Ishikawa (cell line): ENCODE results near the gene CAND1.

Experiments
- CREB1 ChIP-seq: IDR thresholded peaks from 2 replicates; pipeline ENCODE4 v1.6.1; 2012; ENCODE audit warnings: low read depth
- EGR1 ChIP-seq: IDR thresholded peaks from 2 replicates; pipeline ENCODE4 v1.6.1; 2012
- EP300 ChIP-seq: IDR thresholded peaks from 2 replicates; pipeline ENCODE4 v1.6.1; 2012; ENCODE audit warnings: borderline replicate concordance
- RAD21 ChIP-seq: IDR thresholded peaks from 2 replicates; pipeline ENCODE4 v1.6.1; 2012; ENCODE audit warnings: low read depth
- TAF1 ChIP-seq: IDR thresholded peaks from 2 replicates; pipeline ENCODE4 v1.6.1; 2012; ENCODE audit warnings: low read depth, mild to moderate bottlenecking
- TF ChIP-seq, protein P1 (sequence below): IDR thresholded peaks from 2 replicates; pipeline ENCODE4 v1.6.1; 2012
- TF ChIP-seq, protein P2 (sequence below): IDR thresholded peaks from 2 replicates; pipeline ENCODE4 v1.6.1; 2012; ENCODE audit warnings: low read depth, mild to moderate bottlenecking

DNA sequence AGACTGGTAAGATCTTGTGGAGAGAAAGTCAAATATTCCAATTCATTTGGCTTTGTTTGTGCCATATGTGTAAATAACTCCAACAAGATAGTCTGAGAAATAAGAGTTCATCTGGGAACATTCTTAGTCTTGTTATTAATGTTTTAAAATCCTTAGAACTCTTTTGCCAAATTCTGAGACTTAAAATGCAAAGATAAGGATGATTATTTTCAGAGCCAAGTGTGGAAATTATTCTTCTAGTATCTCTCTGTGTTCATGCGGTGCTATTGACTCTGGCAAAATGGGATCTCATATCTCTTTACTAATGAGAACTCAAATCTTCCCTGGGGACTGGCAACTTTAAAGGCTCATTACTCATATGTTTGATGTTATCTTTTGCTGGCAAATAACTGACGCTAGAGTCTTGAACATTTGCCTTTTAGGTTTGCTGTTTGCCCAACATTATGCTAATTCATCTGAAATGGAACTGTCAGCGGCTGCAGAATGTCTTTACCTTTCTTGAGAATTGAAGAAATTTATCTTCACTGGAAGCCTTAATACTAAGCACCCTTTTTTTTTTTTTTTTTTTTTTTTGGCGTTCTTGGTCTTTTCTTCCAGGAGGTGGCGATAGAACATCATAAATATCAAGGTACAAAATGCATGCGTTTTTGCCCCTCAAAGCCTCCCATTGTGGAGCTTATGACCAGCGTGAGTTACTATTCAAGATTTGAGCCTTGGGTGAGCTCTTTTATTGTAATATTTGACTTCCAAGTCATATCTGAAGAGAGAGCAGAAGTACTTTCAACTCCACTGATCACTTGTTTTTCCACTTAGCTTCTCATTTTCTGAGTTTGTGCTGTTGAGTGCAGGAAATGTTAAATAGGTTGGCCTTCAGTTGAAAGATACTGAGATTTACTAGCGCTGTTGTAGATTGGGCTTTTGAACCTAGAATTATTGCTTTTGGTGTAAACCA, 86.5 kb downstream of the CAND1 start:
- TF ChIP-seq, protein P1, sequence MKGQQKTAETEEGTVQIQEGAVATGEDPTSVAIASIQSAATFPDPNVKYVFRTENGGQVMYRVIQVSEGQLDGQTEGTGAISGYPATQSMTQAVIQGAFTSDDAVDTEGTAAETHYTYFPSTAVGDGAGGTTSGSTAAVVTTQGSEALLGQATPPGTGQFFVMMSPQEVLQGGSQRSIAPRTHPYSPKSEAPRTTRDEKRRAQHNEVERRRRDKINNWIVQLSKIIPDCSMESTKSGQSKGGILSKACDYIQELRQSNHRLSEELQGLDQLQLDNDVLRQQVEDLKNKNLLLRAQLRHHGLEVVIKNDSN: no peak
- TF ChIP-seq EP300: no peak
- peak; percentile 86 for TF ChIP-seq RAD21
- TF ChIP-seq, protein P2, sequence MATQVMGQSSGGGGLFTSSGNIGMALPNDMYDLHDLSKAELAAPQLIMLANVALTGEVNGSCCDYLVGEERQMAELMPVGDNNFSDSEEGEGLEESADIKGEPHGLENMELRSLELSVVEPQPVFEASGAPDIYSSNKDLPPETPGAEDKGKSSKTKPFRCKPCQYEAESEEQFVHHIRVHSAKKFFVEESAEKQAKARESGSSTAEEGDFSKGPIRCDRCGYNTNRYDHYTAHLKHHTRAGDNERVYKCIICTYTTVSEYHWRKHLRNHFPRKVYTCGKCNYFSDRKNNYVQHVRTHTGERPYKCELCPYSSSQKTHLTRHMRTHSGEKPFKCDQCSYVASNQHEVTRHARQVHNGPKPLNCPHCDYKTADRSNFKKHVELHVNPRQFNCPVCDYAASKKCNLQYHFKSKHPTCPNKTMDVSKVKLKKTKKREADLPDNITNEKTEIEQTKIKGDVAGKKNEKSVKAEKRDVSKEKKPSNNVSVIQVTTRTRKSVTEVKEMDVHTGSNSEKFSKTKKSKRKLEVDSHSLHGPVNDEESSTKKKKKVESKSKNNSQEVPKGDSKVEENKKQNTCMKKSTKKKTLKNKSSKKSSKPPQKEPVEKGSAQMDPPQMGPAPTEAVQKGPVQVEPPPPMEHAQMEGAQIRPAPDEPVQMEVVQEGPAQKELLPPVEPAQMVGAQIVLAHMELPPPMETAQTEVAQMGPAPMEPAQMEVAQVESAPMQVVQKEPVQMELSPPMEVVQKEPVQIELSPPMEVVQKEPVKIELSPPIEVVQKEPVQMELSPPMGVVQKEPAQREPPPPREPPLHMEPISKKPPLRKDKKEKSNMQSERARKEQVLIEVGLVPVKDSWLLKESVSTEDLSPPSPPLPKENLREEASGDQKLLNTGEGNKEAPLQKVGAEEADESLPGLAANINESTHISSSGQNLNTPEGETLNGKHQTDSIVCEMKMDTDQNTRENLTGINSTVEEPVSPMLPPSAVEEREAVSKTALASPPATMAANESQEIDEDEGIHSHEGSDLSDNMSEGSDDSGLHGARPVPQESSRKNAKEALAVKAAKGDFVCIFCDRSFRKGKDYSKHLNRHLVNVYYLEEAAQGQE: no peak
- no peak for TF ChIP-seq CREB1
- no peak for TF ChIP-seq TAF1
- no peak for TF ChIP-seq EGR1
